Astrocyte (in vitro differentiated cells and primary cell): Measurements from ENCODE around the gene CTTNBP2NL. TPM values are rescaled to one million over a fixed set of nuclear protein-coding genes. Genes with fewer than 3 reads are reported as not detected.
"Not testable (repeated sequence)": the region's sequence is repeated elsewhere in the genome, so short reads cannot be mapped to it uniquely, and the experiment has no call there.

ENCODE experiments used
- DNase-seq: peaks from one replicate; pipeline ENCODE4 v3.0.0-alpha.2; 2010; ENCODE audit warnings: low read depth
- FAIRE-seq: peaks from 2 replicates; lab custom pipeline; 2011; peaks lifted over from hg19 to GRCh38; lab: Jason Lieb, UNC
- H2AFZ ChIP-seq: 2 replicates; pipeline ENCODE4 v1.6.0; 2012; ENCODE audit warnings: low read depth, low read length, inconsistent platforms
- H3K27ac ChIP-seq: 2 replicates; pipeline ENCODE4 v1.5.1; 2011; ENCODE audit warnings: low read depth, low read length, inconsistent platforms
- H3K27me3 ChIP-seq: 2 replicates; pipeline ENCODE4 v1.6.0; 2011; ENCODE audit warnings: low read length, inconsistent platforms; ENCODE audit not compliant: insufficient read depth
- H3K36me3 ChIP-seq: 2 replicates; pipeline ENCODE4 v1.5.1; 2011; ENCODE audit warnings: low read length, inconsistent platforms; ENCODE audit not compliant: insufficient read depth
- H3K4me1 ChIP-seq: 2 replicates; pipeline ENCODE4 v1.5.1; 2011; ENCODE audit warnings: low read length, inconsistent platforms; ENCODE audit not compliant: insufficient read depth
- H3K4me2 ChIP-seq: 2 replicates; pipeline ENCODE4 v1.6.0; 2012; ENCODE audit warnings: low read length, inconsistent platforms
- H3K4me3 ChIP-seq: 2 replicates; pipeline ENCODE4 v1.5.1; 2011; ENCODE audit warnings: low read depth, mild to moderate bottlenecking, low read length, inconsistent platforms; ENCODE audit not compliant: insufficient read depth
- H3K79me2 ChIP-seq: 2 replicates; pipeline ENCODE4 v1.6.0; 2012; ENCODE audit warnings: mild to moderate bottlenecking, low read length, inconsistent platforms; ENCODE audit not compliant: insufficient read depth
- H3K9ac ChIP-seq: 2 replicates; pipeline ENCODE4 v1.6.0; 2012; ENCODE audit warnings: mild to moderate bottlenecking, low read length, inconsistent platforms
- H3K9me3 ChIP-seq: 2 replicates; pipeline ENCODE4 v1.5.1; 2012; ENCODE audit warnings: low read depth, mild to moderate bottlenecking, low read length, inconsistent platforms; ENCODE audit not compliant: insufficient read depth
- H4K20me1 ChIP-seq: 2 replicates; pipeline ENCODE4 v1.6.0; 2012; ENCODE audit warnings: low read length, inconsistent platforms; ENCODE audit not compliant: insufficient read depth
- H3K27ac Mint-ChIP-seq: one replicate; pipeline ENCODE4 v1.8.0; 2021; ENCODE audit warnings: mild to moderate bottlenecking, mixed read lengths; ENCODE audit not compliant: unreplicated experiment
- H3K27me3 Mint-ChIP-seq: one replicate; pipeline ENCODE4 v1.8.0; 2021; ENCODE audit warnings: low read depth, mixed read lengths; ENCODE audit not compliant: unreplicated experiment
- H3K36me3 Mint-ChIP-seq: one replicate; pipeline ENCODE4 v1.8.0; 2021; ENCODE audit warnings: low read depth, mixed read lengths; ENCODE audit not compliant: unreplicated experiment
- H3K4me1 Mint-ChIP-seq: one replicate; pipeline ENCODE4 v1.8.0; 2021; ENCODE audit warnings: low read depth, mixed read lengths; ENCODE audit not compliant: unreplicated experiment
- H3K4me3 Mint-ChIP-seq: one replicate; pipeline ENCODE4 v1.8.0; 2021; ENCODE audit warnings: mild to moderate bottlenecking, moderate library complexity, mixed read lengths; ENCODE audit not compliant: unreplicated experiment
- H3K9me3 Mint-ChIP-seq: one replicate; pipeline ENCODE4 v1.8.0; 2021; ENCODE audit warnings: mild to moderate bottlenecking, mixed read lengths; ENCODE audit not compliant: unreplicated experiment
- CTCF ChIP-seq: IDR thresholded peaks from 2 replicates; pipeline ENCODE4 v1.5.1; 2011; ENCODE audit warnings: low read depth, mild to moderate bottlenecking, inconsistent platforms, low read length, moderate library complexity; ENCODE audit not compliant: insufficient read depth
- EZH2 ChIP-seq: IDR thresholded peaks from 2 replicates; pipeline ENCODE4 v1.6.1; 2012; ENCODE audit warnings: mild to moderate bottlenecking, low read length, inconsistent platforms; ENCODE audit not compliant: insufficient read depth
- total RNA-seq: library from RNA; stranded (reverse); gene quantifications from 2 replicates; pipeline ENCODE4 v1.2.1, GENCODE V29; 2021

The CTTNBP2NL gene
- total RNA-seq, 1 donor from 2014 or later = 91.9 TPM

DNA sequence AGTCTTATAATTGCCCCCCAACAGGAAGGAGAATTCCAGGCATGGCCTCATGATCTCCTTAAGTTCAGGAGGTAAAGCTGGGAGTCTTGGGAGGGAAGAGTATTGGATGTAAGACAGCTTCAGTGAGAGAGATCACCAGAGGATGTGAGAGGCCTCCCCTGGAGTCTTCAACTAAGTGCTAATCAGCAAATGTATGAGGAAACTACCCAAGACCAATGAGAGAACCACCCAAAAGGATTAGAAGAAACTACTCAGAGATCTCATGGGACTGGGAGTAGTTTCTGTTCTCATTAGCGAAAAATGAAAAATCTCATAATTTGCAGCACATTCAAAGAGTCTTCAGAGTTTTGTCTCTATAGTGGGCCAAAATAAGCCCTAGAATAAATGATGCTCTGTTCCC is 76.1 kb downstream of the CTTNBP2NL start:
- Histone ChIP-seq H3K36me3 (no peaks in the 10 kb centered on the region), H3K9me3 (peaks cover 3% of the 10 kb centered on the region), H3K9ac (no peak overlapping the region), H3K4me1 (no peaks in the 10 kb centered on the region), H3K27ac (no peak overlapping the region), H4K20me1 (no peaks in the 10 kb centered on the region), H3K27me3 (no peaks in the 10 kb centered on the region), H3K4me2 (no peak overlapping the region), H3K79me2 (no peaks in the 10 kb centered on the region), H2AFZ (no peak overlapping the region), H3K4me3 (no peak overlapping the region)
- DNase-seq (no peak), FAIRE-seq (no peak)
- H3K4me3 Mint-ChIP-seq = no peak overlapping the region
- H3K27ac Mint-ChIP-seq = no peak overlapping the region
- no peaks in the 10 kb centered on the region for H3K27me3 Mint-ChIP-seq
- peaks cover 9% of the 10 kb centered on the region for H3K36me3 Mint-ChIP-seq
- H3K9me3 Mint-ChIP-seq = peaks cover 11% of the 10 kb centered on the region
- H3K4me1 Mint-ChIP-seq = peaks cover under 1% of the 10 kb centered on the region
- no peak for TF ChIP-seq CTCF
- TF ChIP-seq EZH2 = no peak

DNA sequence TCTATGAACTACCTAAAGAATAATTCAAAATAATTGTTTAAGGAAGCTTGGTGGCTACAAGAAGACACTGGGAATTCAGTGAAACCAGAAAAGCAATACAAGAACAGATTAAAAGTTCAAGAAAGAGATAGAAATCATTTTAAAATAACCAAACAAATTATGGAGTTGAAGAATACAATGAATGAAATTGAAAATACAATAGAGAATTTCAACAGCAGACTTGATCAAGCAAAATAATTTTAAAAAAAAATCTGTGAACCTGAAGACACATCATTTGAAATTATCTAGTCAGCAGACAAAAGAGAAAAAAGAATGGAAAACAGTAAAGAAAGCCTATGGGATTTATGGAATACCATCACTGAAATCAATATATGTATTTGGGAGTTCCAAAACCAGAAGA is 81.5 kb downstream of the CTTNBP2NL start:
- Histone ChIP-seq H4K20me1 (no peaks in the 10 kb centered on the region), H3K9me3 (peaks cover 7% of the 10 kb centered on the region), H3K4me3 (no peak overlapping the region), H3K36me3 (no peaks in the 10 kb centered on the region), H3K27me3 (no peaks in the 10 kb centered on the region), H3K27ac (no peak overlapping the region), H3K4me1 (no peaks in the 10 kb centered on the region), H3K9ac (no peak overlapping the region), H3K79me2 (no peaks in the 10 kb centered on the region), H2AFZ (no peak overlapping the region), H3K4me2 (no peak overlapping the region)
- Mint-ChIP-seq H3K27ac (no peak overlapping the region), H3K4me1 (no peaks in the 10 kb centered on the region), H3K36me3 (peaks cover 18% of the 10 kb centered on the region), H3K9me3 (peaks cover 26% of the 10 kb centered on the region), H3K4me3 (no peak overlapping the region), H3K27me3 (no peaks in the 10 kb centered on the region)
- FAIRE-seq (no peak), DNase-seq (no peak)
- no peak for TF ChIP-seq CTCF
- no peak for TF ChIP-seq EZH2

DNA sequence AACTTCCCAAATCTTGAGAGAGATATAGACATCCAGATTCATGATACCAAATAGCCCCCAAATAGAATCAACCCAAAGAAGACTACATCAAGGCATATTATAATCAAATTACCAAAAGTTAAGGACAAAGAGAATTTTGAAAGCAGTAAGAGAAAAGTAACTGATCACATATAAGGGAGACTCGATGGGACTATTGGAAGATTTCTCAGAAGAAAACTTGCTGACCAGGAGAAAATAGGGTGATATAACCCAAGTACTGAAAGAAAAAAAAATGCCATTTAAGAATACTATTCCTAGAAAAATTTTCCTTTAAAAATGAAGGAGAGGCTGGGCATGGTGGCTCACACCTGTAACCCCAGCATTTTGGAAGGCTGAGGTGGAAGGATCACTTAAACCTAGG is 82.3 kb downstream of the CTTNBP2NL start:
- Mint-ChIP-seq H3K9me3 (peaks cover 26% of the 10 kb centered on the region), H3K27ac (no peak overlapping the region), H3K27me3 (no peaks in the 10 kb centered on the region), H3K36me3 (peaks cover 18% of the 10 kb centered on the region), H3K4me1 (no peaks in the 10 kb centered on the region), H3K4me3 (no peak overlapping the region)
- no peaks in the 10 kb centered on the region for H3K4me1 ChIP-seq
- peaks cover 7% of the 10 kb centered on the region for H3K9me3 ChIP-seq
- TF ChIP-seq CTCF (no peak), EZH2 (no peak)
- H3K27me3 ChIP-seq = no peaks in the 10 kb centered on the region
- H4K20me1 ChIP-seq = no peaks in the 10 kb centered on the region
- FAIRE-seq (no peak), DNase-seq (no peak)
- H3K36me3 ChIP-seq = no peaks in the 10 kb centered on the region
- no peak overlapping the region for H3K27ac ChIP-seq
- H3K4me3 ChIP-seq = no peak overlapping the region
- H3K79me2 ChIP-seq = no peaks in the 10 kb centered on the region
- H3K9ac ChIP-seq = no peak overlapping the region
- no peak overlapping the region for H2AFZ ChIP-seq
- H3K4me2 ChIP-seq = no peak overlapping the region

DNA sequence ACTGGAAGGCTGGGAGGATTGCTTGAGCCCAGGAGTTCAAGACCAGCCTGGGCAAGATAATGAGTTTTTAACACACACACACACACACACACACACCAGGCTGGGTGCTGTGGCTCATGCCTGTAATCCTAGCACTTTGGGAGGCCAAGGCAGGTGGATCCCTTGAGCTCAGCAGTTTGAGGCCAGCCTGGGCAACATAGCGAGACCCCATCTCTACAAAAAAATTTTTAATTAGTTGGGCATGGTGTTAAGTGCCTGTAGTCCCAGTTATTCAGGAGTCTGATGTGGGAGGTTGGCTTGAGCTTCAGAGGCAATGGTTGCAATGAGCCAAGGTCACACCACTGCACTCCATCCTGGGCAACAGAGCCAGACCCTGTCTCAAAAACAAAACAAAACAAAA is 90.0 kb downstream of the CTTNBP2NL start:
- not testable (repeated sequence) for H3K27ac ChIP-seq, H2AFZ ChIP-seq, H3K9me3 Mint-ChIP-seq, H4K20me1 ChIP-seq, H3K4me3 ChIP-seq, H3K79me2 ChIP-seq, H3K36me3 Mint-ChIP-seq, H3K4me3 Mint-ChIP-seq, H3K9me3 ChIP-seq, DNase-seq, H3K36me3 ChIP-seq, H3K9ac ChIP-seq, FAIRE-seq, H3K4me2 ChIP-seq, H3K27me3 ChIP-seq, H3K4me1 ChIP-seq, H3K27me3 Mint-ChIP-seq, H3K27ac Mint-ChIP-seq, H3K4me1 Mint-ChIP-seq
